Measurements from ENCODE around the gene SNRPD3. TPM values are rescaled to one million over a fixed set of nuclear protein-coding genes. Genes with fewer than 3 reads are reported as not detected.

SNRPD3 gene
- polyA plus RNA-seq, 4 donors, result 165 to 196 (median 182) TPM

DNA sequence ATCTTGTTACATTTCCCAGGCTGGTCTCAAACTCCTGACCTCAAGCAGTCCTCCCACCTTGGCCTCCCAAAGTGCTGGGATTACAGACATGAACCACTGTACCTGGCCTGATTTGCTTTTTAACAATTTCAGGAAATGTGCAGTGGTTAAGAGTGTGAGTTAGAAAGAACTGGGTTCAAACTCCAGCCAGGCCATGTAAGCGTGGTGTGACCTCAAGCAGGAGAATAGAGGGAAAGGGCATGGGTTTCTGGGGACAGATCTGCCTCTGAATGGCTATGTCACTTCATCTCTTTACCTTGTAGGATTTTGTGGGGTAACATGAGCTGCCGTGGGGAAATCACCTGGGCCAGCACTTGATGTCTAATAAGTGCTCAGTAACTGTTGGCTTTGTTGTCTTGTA is 9.3 kb downstream of the SNRPD3 start:
- no peak for DNase-seq (ENCODE audit: low read depth in 4 of 4, low spot score in 3 of 4)

- DNase-seq (ENCODE audit: low read depth in 4 of 4, low spot score in 3 of 4), result no peak
Observed at GRCh38 chr22:24566899-24567511, 11.2 kb downstream of the SNRPD3 start.

DNA sequence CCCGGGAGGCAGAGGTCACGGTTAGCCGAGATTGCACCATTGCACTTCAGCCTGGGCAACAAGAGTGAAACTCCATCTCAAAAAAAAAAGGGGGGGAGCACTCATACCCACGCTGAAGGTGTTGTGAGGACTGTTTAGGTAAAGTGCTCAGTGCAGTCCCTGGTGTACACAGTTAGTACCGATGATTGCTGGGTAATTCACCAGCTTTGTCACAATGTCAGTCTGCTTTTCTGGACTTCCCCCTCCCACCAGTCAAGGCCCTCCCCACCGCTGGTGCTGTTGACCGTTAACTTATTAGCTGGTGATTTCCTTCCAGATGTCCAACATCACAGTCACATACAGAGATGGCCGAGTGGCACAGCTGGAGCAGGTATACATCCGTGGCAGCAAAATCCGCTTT is 11.9 kb downstream of the SNRPD3 start:
- no peak for DNase-seq (ENCODE audit: low read depth in 4 of 4, low spot score in 3 of 4)

DNA sequence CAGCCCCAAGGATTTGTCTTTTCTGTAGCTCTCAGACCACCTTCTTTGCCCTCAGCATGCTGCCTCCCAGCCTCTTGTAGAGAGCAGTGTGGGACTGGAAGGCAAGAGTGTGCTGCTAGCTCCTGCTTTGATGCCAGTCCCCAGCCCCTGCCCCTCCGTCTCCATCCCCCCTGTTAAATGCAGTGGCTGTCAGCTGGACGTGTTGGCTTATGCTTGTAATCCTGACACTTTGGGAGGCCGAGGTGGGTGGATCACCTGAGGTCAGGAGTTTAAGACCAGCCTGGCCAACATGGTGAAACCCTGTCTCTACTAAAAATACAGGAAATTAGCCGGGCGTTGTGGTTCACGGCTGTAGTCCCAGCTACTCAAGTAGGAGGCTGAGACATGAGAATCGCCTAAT is 15.5 kb downstream of the SNRPD3 start:
- DNase-seq (ENCODE audit: low read depth in 4 of 4, low spot score in 3 of 4), result no peak

DNA sequence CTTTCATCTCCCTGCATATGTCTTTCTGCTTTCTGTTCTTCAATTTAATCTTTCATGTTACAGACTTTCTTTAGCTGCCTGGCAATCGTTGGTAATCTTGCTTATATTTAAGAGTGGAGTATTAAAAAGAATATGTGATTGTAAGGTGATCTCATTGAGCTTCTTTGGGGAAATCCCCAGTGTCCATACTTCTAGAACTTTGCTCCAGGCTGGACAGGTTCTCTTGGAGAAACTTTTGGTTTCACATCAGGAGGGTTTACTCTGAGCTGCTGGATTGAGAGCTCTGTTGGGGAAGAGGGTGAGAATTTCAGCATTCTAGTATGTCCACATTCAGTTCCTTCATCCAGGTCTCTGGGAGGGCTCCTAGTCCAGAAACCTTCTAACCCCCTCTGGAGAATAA is 21.0 kb downstream of the SNRPD3 start:
- no peak for DNase-seq (ENCODE audit: low read depth in 4 of 4, low spot score in 3 of 4)

DNA sequence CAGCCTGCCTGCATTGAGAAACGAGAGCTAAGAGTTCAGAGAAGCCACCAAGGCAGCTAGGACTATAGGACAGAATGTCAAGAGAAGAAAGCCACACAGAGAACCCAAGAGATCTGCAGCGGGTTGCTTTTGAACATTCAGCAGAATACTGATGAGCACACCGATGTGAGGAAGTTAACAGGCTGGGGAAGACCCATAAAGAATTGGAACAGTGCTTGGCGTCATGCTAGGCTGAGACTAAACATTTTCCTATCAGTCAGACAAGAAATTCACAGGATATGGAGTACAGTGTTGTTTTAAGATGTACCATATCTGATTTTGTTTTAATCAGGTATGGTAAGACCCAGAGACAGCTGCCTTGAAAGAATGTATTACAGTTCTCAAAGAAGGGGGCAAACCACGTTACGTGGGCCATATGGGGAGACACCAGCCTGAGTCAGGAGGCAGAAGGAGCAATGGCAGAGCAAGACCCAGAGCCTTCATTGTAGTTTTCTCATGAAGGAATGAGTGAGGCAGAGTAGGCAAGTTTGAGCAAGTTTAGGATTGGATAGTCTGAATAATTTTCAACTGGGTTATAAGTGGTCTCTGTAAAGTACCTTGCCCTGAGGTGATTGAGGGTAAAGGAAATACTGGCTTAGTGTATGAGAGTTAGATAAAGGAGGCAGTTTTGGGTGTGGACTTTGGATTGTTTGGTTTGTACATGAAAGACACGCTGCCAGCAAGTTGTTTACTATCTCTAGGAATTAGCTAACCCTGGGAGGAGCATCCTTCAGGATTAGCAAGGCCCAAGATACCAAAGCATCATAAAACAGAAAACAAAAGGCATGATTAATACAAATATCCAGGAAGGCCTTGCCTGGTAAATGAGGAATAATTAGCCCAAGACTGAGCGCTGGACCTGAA is 22.8 kb downstream of the SNRPD3 start:
- no peak for DNase-seq (ENCODE audit: low read depth in 4 of 4, low spot score in 3 of 4)

DNA sequence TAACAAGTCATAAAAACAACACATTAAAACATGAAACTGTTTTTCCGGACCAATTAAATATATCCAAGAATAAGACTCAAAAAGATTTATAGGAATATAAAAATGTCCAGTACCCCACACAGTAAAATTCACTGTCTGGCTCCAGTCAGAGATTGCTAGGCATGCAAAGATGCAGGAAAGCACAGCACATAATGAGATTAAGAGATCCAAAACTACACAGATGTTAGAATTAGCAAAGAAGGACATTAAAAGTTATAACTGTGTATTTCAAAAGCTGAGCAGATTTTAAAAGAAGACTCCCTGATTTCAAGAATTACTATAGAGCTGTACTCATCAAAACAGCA is 23.4 kb downstream of the SNRPD3 start:
- no peak for DNase-seq (ENCODE audit: low read depth in 4 of 4, low spot score in 3 of 4)

DNA sequence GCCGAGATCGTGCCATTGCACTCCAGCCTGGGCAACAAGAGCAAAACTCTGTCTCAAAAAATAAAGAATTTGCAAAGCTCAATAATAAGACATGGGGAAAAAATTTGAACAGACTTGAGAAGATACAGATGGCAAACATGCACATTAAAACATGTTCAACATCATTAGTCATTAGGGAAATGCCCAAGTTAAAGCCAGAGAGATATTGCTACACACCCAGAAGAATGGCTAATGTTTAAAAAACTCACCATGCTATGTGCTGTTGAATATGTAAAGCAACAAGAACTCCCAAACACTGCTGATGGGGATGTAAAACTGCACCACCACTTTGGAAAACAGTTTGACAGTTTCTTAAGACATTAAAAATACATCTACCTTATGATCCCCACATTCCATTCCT is 24.5 kb downstream of the SNRPD3 start:
- no peak for DNase-seq (ENCODE audit: low read depth in 4 of 4, low spot score in 3 of 4)

DNA sequence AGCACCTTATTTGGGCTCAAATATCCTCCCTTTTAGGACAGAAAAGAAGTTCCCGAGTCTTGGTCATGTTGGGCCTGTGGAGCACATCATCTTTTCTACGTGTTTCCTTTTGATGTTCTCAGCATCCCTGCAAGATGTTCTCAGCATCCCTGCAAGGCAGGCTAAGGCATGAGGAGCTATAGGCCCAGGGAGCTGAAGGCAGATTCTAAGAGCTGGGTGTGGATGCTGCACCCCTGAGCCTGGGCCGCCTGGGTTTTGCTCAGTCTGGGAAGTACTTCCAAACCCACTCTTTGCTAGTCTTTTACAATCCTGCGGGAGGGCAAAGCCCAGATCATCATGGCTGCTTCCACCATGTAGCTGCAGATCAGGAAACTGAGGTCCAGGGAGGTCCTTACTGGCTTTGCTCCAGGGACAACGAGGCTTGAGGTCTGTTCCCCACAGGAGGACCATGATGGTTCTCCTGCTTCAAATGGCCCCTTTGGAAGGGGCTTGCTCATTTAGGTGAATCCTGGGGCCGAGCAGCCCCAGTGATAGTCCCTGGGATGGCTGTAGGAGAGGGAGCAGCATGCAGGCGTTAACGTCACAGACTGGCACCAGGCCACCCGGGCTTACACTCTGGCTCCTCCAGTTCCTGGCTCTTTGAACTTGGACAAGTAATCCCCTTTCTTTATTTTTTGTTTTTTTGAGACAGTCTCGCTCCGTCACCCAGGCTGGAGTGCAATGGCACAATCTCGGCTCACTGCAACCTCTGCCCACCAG is 26.4 kb downstream of the SNRPD3 start:
- no peak for DNase-seq (ENCODE audit: low read depth in 4 of 4, low spot score in 3 of 4)

GRCh38 chr22:24583221-24584165 is 27.7 kb downstream of the SNRPD3 start:
- DNase-seq (ENCODE audit: low read depth in 4 of 4, low spot score in 3 of 4), result no peak

DNA sequence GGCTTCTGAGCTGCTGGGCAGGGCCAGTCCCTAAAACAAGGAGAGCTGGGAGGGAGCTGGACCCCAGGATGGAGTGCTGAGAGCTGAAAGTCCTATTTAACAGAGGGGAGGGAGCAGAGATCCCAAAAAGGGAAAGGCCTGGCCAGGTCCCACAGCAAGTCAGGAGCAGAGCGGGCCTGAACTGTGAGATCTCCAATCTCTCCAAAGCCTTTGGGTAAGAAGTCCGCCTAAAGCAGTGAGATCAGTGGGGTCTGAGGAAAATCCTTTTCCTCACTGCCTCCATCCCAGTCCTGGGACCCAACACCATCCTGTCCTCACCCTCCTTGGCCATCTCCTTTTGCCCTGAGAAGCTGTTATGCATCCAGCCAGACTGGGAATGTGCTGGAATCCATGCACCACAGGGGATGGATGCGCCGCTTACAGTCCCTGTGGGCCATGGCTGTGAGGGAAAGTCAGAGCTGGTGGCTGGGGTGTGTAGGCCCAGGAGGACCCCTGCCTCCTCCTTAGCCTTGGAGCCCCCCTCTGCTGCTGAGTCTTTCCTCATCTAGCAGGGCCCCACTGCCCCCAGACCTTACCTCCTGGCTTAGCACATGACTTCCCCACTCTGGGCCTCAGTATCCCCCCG is 28.5 kb downstream of the SNRPD3 start:
- DNase-seq (ENCODE audit: low read depth in 4 of 4, low spot score in 3 of 4), result no peak

- DNase-seq (ENCODE audit: low read depth in 4 of 4, low spot score in 3 of 4), result no peak
Observed at GRCh38 chr22:24584871-24585411, 29.1 kb downstream of the SNRPD3 start.

- no peak for DNase-seq (ENCODE audit: low read depth in 4 of 4, low spot score in 3 of 4)
Observed at GRCh38 chr22:24585461-24585860, 29.7 kb downstream of the SNRPD3 start.

DNA sequence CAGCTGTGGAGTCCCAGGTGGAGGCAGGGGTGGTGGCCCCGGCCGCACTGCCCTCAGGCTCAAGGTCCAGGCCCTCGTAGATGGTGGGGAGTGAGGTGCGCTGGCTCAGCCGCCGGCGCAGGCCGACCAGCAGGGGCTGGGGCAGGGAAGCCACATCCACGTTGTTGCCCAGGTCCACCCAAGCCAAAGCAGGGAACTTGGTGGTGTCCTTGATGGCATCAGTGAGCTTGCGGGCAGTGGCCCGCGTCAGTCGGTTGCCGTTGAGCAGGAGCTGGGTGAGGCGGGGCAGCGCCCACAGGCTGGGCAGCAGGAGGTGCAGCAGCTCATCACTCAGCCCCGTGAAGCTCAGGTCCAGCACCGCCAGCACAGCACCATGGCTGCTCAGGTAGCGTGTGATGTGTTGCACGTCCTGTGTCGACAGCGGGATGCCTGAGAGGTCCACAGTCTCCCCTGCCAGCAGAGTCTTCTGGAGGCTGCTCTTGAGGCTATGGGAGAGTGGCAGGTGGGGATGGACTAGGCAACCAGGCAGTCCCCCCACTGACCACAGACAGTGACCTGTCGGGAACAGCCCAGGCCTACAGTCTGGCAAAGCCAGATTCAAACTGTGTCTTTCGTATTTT is 30.2 kb downstream of the SNRPD3 start:
- no peak for DNase-seq (ENCODE audit: low read depth in 4 of 4, low spot score in 3 of 4)

DNA sequence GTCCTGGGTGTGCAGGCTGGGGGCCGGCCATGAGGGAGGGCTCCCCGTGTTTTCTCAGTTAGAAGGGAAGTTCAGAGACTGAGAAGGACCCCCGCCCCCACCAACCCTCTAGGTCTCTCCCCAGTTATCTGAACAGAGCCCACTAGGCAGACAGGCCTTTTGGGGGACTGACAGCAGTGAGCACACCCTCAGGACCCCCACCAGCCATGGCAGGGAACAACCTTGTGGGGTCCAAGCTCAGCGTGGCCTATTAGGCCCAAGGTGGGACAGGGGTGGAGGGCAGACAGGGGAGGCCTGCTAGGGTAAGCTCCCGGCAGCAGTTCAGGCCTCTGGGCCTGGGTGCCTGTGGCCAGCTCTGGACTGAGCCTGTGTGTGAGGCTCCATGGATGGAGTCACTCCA is 31.5 kb downstream of the SNRPD3 start:
- no peak for DNase-seq (ENCODE audit: low read depth in 4 of 4, low spot score in 3 of 4)

DNA sequence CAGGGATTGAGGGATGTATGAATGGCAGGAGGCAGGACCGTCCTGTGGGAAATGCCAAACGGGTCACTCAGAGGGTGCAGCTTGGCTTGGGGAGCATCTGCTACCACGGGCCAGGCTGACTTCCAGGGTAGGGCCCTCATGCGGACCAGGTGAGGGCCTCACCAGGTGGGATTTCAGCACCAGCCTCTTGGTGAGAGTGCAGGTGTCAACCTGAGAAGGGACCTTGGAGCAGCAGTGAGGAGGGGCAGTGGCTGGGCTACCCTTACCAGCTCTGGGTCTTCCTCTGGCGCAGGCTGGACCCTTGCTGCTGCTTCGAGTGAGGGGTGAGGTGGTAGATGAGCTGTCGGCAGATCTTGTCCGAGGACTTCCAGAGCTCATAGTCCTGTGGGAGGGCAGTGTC is 32.1 kb downstream of the SNRPD3 start:
- DNase-seq (ENCODE audit: low read depth in 4 of 4, low spot score in 3 of 4), result no peak

DNA sequence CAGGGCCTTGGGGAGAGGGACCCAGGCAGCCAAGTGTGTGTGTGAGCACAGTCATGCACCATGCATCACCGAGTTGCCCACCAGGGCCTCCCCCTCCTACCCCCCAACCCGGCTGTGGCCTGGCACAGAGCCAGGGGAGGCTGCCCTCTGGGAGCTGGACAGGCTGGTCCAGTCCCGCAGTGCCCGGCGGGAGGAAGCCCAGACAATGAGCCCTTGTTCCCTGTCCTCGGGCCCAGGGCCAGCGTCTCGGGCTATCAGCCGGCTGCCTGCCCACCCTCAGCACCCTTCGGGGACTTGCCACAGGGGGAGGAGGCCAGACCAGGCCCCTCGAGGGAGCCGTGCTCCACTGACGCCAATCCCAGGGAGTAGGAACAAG is 32.6 kb downstream of the SNRPD3 start:
- no peak for DNase-seq (ENCODE audit: low read depth in 4 of 4, low spot score in 3 of 4)

- no peak for DNase-seq (ENCODE audit: low read depth in 4 of 4, low spot score in 3 of 4)
Observed at GRCh38 chr22:24588757-24589481, 33.1 kb downstream of the SNRPD3 start.
